Keratinocyte (primary cell): ENCODE measurements around the gene CMTR1. TPM values are rescaled to one million over a fixed set of nuclear protein-coding genes. Genes with fewer than 3 reads are reported as not detected.
"Not testable (repeated sequence)": the region's sequence is repeated elsewhere in the genome, so short reads cannot be mapped to it uniquely, and the experiment has no call there.

Experiments used
- DNase-seq: peaks from one replicate; pipeline ENCODE4 v3.0.0-alpha.2; 2011; ENCODE audit warnings: low read depth, missing footprints, low spot score
- FAIRE-seq: peaks from 2 replicates; lab custom pipeline; 2011; peaks lifted over from hg19 to GRCh38; lab: Jason Lieb, UNC
- H2AFZ ChIP-seq: 2 replicates; pipeline ENCODE4 v1.6.0; 2012; ENCODE audit warnings: low read length, control low read depth, inconsistent platforms; ENCODE audit not compliant: control insufficient read depth
- H3K27ac ChIP-seq: 2 replicates; pipeline ENCODE4 v1.5.1; 2011; ENCODE audit warnings: low read length; ENCODE audit not compliant: control insufficient read depth, insufficient read depth
- H3K27me3 ChIP-seq: 3 replicates; pipeline ENCODE4 v1.6.0; 2011; ENCODE audit warnings: low read length; ENCODE audit not compliant: control insufficient read depth, insufficient read depth; ENCODE audit errors: extremely low read depth
- H3K36me3 ChIP-seq, 2 experiments: 2 replicates in 1 of 2; 3 replicates in 1 of 2; pipeline ENCODE4 v1.5.1; 2011; ENCODE audit warnings: low read length in 2 of 2, mild to moderate bottlenecking in 1 of 2; ENCODE audit not compliant: control insufficient read depth in 2 of 2, insufficient read depth in 2 of 2; ENCODE audit errors: extremely low read depth in 1 of 2
- H3K4me1 ChIP-seq: 3 replicates; pipeline ENCODE4 v1.5.1; 2011; ENCODE audit warnings: low read length; ENCODE audit not compliant: control insufficient read depth, insufficient read depth; ENCODE audit errors: extremely low read depth
- H3K4me2 ChIP-seq: 3 replicates; pipeline ENCODE4 v1.6.0; 2011; ENCODE audit warnings: low read depth, low read length; ENCODE audit not compliant: control insufficient read depth, insufficient read depth; ENCODE audit errors: extremely low read depth
- H3K4me3 ChIP-seq, 3 experiments: fragments of 200-600 bp in 1 of 3; sonication (generic) in 1 of 3; 2 replicates in 2 of 3; 3 replicates in 1 of 3; pipeline ENCODE4 v1.5.1; 2011 to 2016; ENCODE audit warnings: low read length in 3 of 3, mild to moderate bottlenecking in 3 of 3, control low read depth in 2 of 3, inconsistent platforms in 1 of 3, low read depth in 1 of 3, mixed read lengths in 1 of 3, mixed run types in 1 of 3, moderate library complexity in 1 of 3; ENCODE audit not compliant: control insufficient read depth in 2 of 3, insufficient read depth in 2 of 3; ENCODE audit errors: extremely low read depth in 1 of 3
- H3K79me2 ChIP-seq: 2 replicates; pipeline ENCODE4 v1.6.0; 2012; ENCODE audit warnings: low read length; ENCODE audit not compliant: control insufficient read depth, insufficient read depth
- H3K9ac ChIP-seq: 3 replicates; pipeline ENCODE4 v1.6.0; 2011; ENCODE audit warnings: low read length; ENCODE audit not compliant: control insufficient read depth, insufficient read depth; ENCODE audit errors: extremely low read depth
- H3K9me1 ChIP-seq: 3 replicates; pipeline ENCODE4 v1.6.0; 2011; ENCODE audit warnings: low read length; ENCODE audit not compliant: control insufficient read depth, insufficient read depth; ENCODE audit errors: extremely low read depth
- H3K9me3 ChIP-seq: 2 replicates; pipeline ENCODE4 v1.5.1; 2012; ENCODE audit warnings: low read depth, low read length; ENCODE audit not compliant: control insufficient read depth
- H4K20me1 ChIP-seq: 3 replicates; pipeline ENCODE4 v1.6.0; 2011; ENCODE audit warnings: low read length; ENCODE audit not compliant: control insufficient read depth, insufficient read depth; ENCODE audit errors: extremely low read depth
- CTCF ChIP-seq, 3 experiments: IDR thresholded peaks in 1 of 3; conservative IDR thresholded peaks in 1 of 3; optimal IDR thresholded peaks in 1 of 3; 2 replicates in 2 of 3; 3 replicates in 1 of 3; pipeline versions ENCODE3 to v1.5.1; 2011; ENCODE audit warnings: low read length in 3 of 3, mild to moderate bottlenecking in 3 of 3, moderate library complexity in 2 of 3, control low read depth in 1 of 3, inconsistent platforms in 1 of 3; ENCODE audit not compliant: insufficient read depth in 2 of 3; ENCODE audit errors: extremely low read depth in 1 of 3
- EZH2 ChIP-seq: IDR thresholded peaks from one replicate; pipeline ENCODE4 v1.6.1; 2012; ENCODE audit warnings: inconsistent platforms, mild to moderate bottlenecking, low read length, moderate library complexity
- dilution Hi-C: fragments of 300-500 bp; cut with MboI; formaldehyde crosslinking; loops from one replicate; pipeline ENCODE4 v1.7.0; 2020; ENCODE audit warnings: low sequenced_read_pairs; ENCODE audit not compliant: extremely low pct_ligation_motif_present
- polyA plus RNA-seq, 5 experiments: library from polyadenylated mRNA; depleted of rRNA in 3 of 5; stranded (reverse) in 3 of 5; stranded (forward) in 1 of 5; unstranded in 1 of 5; fragments of >200 nt; gene quantifications; 1 replicate in 1 of 5; 2 replicates in 3 of 5; 3 replicates in 1 of 5; pipeline versions ENCODE4 v1.2.1 to v1.2.3, GENCODE V29; 2011 to 2012; ENCODE audit warnings: missing spikeins in 2 of 5, low read depth in 1 of 5, low replicate concordance in 1 of 5

Gene CMTR1
- polyA plus RNA-seq, 1 donor (not counting 4 experiments of a cell fraction or from before 2014, with no cell fraction given), result 24.6 TPM

DNA sequence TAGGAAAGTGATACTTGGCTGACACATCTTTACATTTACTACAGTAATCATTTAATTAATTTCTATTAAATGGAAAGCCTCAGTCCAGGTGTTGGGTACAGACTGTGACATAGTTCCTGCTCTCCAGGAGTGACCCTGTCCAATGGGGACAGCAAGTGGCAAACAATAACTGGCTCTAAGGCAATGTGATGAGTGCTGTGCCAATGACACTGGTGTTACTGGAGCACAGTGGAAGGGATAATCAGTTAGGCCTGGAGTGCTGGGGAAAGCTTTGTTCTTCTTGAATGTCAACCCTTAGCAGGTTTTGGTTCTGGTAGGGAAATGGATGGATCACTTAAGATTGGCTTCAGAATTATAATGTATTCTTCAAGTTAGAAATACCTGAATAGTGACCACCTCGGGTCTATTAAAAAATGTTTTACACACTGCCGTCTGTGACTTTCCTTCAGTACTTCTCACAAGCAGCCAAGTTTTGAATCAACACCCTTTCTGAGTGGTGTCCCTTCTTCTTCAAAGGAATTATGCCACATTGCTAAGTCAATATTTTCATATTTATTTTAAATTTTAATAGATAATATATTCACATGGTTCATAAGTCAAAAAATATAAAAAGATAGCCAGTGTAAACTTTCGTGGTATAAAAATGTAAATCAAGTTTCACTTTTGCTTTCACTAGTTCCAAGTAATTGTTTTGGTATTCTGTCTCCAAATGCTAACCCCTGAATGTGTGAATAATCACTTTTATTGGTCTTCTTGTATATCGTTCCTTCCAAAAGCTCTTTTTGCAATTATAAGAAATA lies 9.6 kb downstream of the CMTR1 start:
- Histone ChIP-seq H3K4me1 (peaks cover 4% of the 10 kb centered on the region), H3K27ac (peak overlapping the region; percentile 28), H3K79me2 (peaks cover 2% of the 10 kb centered on the region), H3K36me3 (peaks cover 7 to 9% of the 10 kb centered on the region in 2 experiments), H3K9ac (no peak overlapping the region), H4K20me1 (no peaks in the 10 kb centered on the region), H3K27me3 (no peaks in the 10 kb centered on the region), H3K9me3 (no peaks in the 10 kb centered on the region), H3K4me3 (no peak overlapping the region), H3K9me1 (no peaks in the 10 kb centered on the region), H3K4me2 (peak overlapping the region; percentile 35), H2AFZ (no peak overlapping the region)
- dilution Hi-C loops, result no loop called here
- no peak for DNase-seq
- TF ChIP-seq CTCF (optimal IDR thresholded peaks at IDR 0.05 in 1 of 3, IDR thresholded peaks at IDR 0.05 in 1 of 3, conservative IDR thresholded peaks at IDR 0.05 in 1 of 3; ENCODE audit: extremely low read depth in 1 of 3, insufficient read depth in 2 of 3, low read length in 3 of 3) (no peak), EZH2 (no peak)
- no peak for FAIRE-seq

DNA sequence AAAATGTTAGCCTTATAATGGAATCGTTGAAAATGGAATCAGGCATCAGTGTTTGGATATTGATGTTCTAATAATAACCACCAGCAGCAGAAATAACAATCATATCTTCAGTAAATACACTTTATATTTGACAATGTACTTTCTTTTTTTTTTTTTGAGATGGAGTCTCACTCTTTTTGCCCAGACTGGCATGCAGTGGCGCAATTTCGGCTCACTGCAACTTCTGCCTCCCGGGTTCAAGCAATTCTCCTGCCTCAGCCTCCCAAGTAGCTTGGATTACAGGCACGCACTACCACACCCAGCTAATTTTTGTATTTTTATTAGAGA lies 10.2 kb downstream of the CMTR1 start:
- not testable (repeated sequence) for H3K9ac ChIP-seq

More for the DNA sequence above, 10.2 kb downstream of the CMTR1 start:
- H3K4me2 ChIP-seq, result peak overlapping the region; percentile 35
- H3K27me3 ChIP-seq, H2AFZ ChIP-seq, FAIRE-seq, H3K36me3 ChIP-seq, H3K4me1 ChIP-seq, H3K4me3 ChIP-seq, H3K9me1 ChIP-seq, H3K27ac ChIP-seq, H3K79me2 ChIP-seq, H3K9me3 ChIP-seq, H4K20me1 ChIP-seq, DNase-seq, dilution Hi-C loops: not testable (repeated sequence)
